SK-N-SH treated with all-trans-retinoic acid at 6 μM for 48 hours (cell line): ENCODE measurements around the gene HMX3.

Experiments
- ATAC-seq: fragments of 200-7000 bp; cut with Tn5 transposase; 3 replicates; pipeline ENCODE4 v1.9.1; 2020; ENCODE audit warnings: mild to moderate bottlenecking, moderate library complexity
- BACH2 ChIP-seq: fragments of 250-450 bp; sonication (Bioruptor Pico); IDR thresholded peaks from 2 replicates; pipeline ENCODE4 v1.9.0; 2021; ENCODE audit warnings: mild to moderate bottlenecking, borderline replicate concordance
- CSDC2 ChIP-seq: fragments of 250-450 bp; sonication (Bioruptor Pico); IDR thresholded peaks from 2 replicates; pipeline ENCODE4 v1.5.0; 2020; ENCODE audit warnings: mild to moderate bottlenecking, moderate library complexity
- ESRRG ChIP-seq: fragments of 250-450 bp; sonication (Bioruptor Pico); IDR thresholded peaks from 2 replicates; pipeline ENCODE4 v1.6.1; 2021; ENCODE audit warnings: mild to moderate bottlenecking
- GLIS3 ChIP-seq: fragments of 250-450 bp; sonication (Bioruptor Pico); IDR thresholded peaks from 2 replicates; pipeline ENCODE4 v1.5.0; 2020; ENCODE audit warnings: mild to moderate bottlenecking, moderate library complexity
- ISL1 ChIP-seq: fragments of 250-450 bp; sonication (Bioruptor Pico); IDR thresholded peaks from 2 replicates; pipeline ENCODE4 v2.1.2; 2022; ENCODE audit warnings: mild to moderate bottlenecking, moderate library complexity
- PPARA ChIP-seq: fragments of 250-450 bp; sonication (Bioruptor Pico); IDR thresholded peaks from 2 replicates; pipeline ENCODE4 v1.5.0; 2020; ENCODE audit warnings: mild to moderate bottlenecking, borderline replicate concordance
- RARB ChIP-seq: fragments of 250-450 bp; sonication (Bioruptor Pico); IDR thresholded peaks from 2 replicates; pipeline ENCODE4 v1.8.0; 2021; ENCODE audit warnings: mild to moderate bottlenecking, moderate library complexity
- SNAI2 ChIP-seq: fragments of 250-450 bp; sonication (Bioruptor Pico); IDR thresholded peaks from 2 replicates; pipeline ENCODE4 v1.5.0; 2020; ENCODE audit warnings: mild to moderate bottlenecking, moderate library complexity
- TCF4 ChIP-seq: fragments of 250-450 bp; sonication (Bioruptor Pico); IDR thresholded peaks from 2 replicates; pipeline ENCODE4 v1.8.0; 2021; ENCODE audit warnings: mild to moderate bottlenecking, moderate library complexity, borderline replicate concordance
- TOX ChIP-seq: fragments of 250-450 bp; sonication (Bioruptor Pico); IDR thresholded peaks from 2 replicates; pipeline ENCODE4 v1.8.0; 2021; ENCODE audit warnings: mild to moderate bottlenecking, moderate library complexity, borderline replicate concordance
- TSHZ2 ChIP-seq: fragments of 250-450 bp; sonication (Bioruptor Pico); IDR thresholded peaks from 2 replicates; pipeline ENCODE4 v1.5.0; 2020; ENCODE audit warnings: mild to moderate bottlenecking, moderate library complexity
- ZFP30 ChIP-seq: fragments of 450-650 bp; formaldehyde crosslinking; IDR thresholded peaks from 2 replicates; pipeline ENCODE4 v1.5.0; 2022; ENCODE audit warnings: mild to moderate bottlenecking, moderate library complexity
- ZNF565 ChIP-seq: fragments of 450-650 bp; formaldehyde crosslinking; conservative IDR thresholded peaks from 2 replicates; pipeline ENCODE4 v1.5.0; 2020; ENCODE audit warnings: low read depth, mild to moderate bottlenecking, moderate library complexity
- ZNF70 ChIP-seq: fragments of 450-650 bp; formaldehyde crosslinking; IDR thresholded peaks from 2 replicates; pipeline ENCODE4 v1.5.0; 2020; ENCODE audit warnings: mild to moderate bottlenecking, moderate library complexity
- ZNF8 ChIP-seq: fragments of 450-650 bp; formaldehyde crosslinking; IDR thresholded peaks from 2 replicates; pipeline ENCODE4 v1.5.0; 2020; ENCODE audit warnings: mild to moderate bottlenecking, moderate library complexity
- TF ChIP-seq, protein P1 (sequence below): fragments of 250-450 bp; sonication (Bioruptor Pico); IDR thresholded peaks from 2 replicates; pipeline ENCODE4 v1.5.1; 2020; ENCODE audit warnings: low read depth, mild to moderate bottlenecking, moderate library complexity
- TF ChIP-seq, protein P2 (sequence below): fragments of 250-450 bp; sonication (Bioruptor Pico); IDR thresholded peaks from 2 replicates; pipeline ENCODE4 v1.5.1; 2021; ENCODE audit warnings: mild to moderate bottlenecking, moderate library complexity
- TF ChIP-seq, protein P3 (sequence below): fragments of 250-450 bp; sonication (Bioruptor Pico); IDR thresholded peaks from 2 replicates; pipeline ENCODE4 v1.8.0; 2021; ENCODE audit warnings: low read depth, mild to moderate bottlenecking, moderate library complexity, borderline replicate concordance

Gene HMX3

GRCh38 chr10:123180101-123181090, 44.6 kb downstream of the HMX3 start:
- TF ChIP-seq ZNF8 (CRISPR knock-in tag), result no peak
- no peak for TF ChIP-seq ZNF565 (CRISPR knock-in tag)
- TF ChIP-seq GLIS3 (CRISPR knock-in tag), result no peak
- TF ChIP-seq, protein P1, sequence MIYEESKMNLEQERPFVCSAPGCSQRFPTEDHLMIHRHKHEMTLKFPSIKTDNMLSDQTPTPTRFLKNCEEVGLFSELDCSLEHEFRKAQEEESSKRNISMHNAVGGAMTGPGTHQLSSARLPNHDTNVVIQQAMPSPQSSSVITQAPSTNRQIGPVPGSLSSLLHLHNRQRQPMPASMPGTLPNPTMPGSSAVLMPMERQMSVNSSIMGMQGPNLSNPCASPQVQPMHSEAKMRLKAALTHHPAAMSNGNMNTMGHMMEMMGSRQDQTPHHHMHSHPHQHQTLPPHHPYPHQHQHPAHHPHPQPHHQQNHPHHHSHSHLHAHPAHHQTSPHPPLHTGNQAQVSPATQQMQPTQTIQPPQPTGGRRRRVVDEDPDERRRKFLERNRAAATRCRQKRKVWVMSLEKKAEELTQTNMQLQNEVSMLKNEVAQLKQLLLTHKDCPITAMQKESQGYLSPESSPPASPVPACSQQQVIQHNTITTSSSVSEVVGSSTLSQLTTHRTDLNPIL, result no peak
- no peak for TF ChIP-seq TOX (CRISPR knock-in tag)
- TF ChIP-seq SNAI2 (CRISPR knock-in tag), result no peak
- TF ChIP-seq, all 23 proteins: peak for 0
- no peak for ATAC-seq

GRCh38 chr10:123183724-123184123, 48.0 kb downstream of the HMX3 start:
- TF ChIP-seq ISL1 (no peak), CSDC2 (CRISPR knock-in tag) (no peak), SNAI2 (CRISPR knock-in tag) (no peak)
- TF ChIP-seq, protein P2, sequence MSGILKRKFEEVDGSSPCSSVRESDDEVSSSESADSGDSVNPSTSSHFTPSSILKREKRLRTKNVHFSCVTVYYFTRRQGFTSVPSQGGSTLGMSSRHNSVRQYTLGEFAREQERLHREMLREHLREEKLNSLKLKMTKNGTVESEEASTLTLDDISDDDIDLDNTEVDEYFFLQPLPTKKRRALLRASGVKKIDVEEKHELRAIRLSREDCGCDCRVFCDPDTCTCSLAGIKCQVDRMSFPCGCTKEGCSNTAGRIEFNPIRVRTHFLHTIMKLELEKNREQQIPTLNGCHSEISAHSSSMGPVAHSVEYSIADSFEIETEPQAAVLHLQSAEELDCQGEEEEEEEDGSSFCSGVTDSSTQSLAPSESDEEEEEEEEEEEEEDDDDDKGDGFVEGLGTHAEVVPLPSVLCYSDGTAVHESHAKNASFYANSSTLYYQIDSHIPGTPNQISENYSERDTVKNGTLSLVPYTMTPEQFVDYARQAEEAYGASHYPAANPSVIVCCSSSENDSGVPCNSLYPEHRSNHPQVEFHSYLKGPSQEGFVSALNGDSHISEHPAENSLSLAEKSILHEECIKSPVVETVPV (CRISPR knock-in tag), result no peak
- ATAC-seq, result no peak

DNA sequence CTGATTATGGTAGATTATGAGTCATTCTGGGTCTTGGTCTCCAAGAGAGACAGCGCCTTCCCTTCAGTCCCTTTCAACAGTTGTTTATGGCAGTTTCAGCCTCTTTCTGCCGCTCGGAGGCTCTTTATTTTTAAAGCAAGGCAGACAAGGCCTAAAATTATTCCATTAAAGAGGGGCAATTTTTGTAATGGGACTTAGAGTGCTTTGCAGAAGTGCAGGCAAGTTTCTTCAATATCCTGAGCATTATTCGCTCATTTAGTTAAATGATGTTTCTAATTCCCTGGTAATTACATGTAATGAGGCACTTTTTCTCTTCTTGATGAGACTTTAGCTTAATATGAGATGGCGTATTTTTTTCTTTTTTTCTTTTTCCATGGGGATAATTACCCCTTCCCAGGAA, 52.0 kb downstream of the HMX3 start:
- TF ChIP-seq PPARA (CRISPR knock-in tag) (no peak), BACH2 (CRISPR knock-in tag) (no peak), ESRRG (CRISPR knock-in tag) (no peak), RARB (no peak), ZNF565 (CRISPR knock-in tag) (no peak), GLIS3 (CRISPR knock-in tag) (no peak), ZNF70 (CRISPR knock-in tag) (no peak), ZFP30 (CRISPR knock-in tag) (no peak), SNAI2 (CRISPR knock-in tag) (no peak), TCF4 (CRISPR knock-in tag) (no peak), TSHZ2 (CRISPR knock-in tag) (no peak)
- TF ChIP-seq, protein P3, sequence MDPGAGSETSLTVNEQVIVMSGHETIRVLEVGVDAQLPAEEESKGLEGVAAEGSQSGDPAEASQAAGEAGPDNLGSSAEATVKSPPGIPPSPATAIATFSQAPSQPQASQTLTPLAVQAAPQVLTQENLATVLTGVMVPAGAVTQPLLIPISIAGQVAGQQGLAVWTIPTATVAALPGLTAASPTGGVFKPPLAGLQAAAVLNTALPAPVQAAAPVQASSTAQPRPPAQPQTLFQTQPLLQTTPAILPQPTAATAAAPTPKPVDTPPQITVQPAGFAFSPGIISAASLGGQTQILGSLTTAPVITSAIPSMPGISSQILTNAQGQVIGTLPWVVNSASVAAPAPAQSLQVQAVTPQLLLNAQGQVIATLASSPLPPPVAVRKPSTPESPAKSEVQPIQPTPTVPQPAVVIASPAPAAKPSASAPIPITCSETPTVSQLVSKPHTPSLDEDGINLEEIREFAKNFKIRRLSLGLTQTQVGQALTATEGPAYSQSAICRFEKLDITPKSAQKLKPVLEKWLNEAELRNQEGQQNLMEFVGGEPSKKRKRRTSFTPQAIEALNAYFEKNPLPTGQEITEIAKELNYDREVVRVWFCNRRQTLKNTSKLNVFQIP (CRISPR knock-in tag), result no peak
- TF ChIP-seq, protein P1, result no peak
- TF ChIP-seq, all 23 proteins: peak for 0
- no peak for ATAC-seq
